Kidney epithelial cell (primary cell): ENCODE results near the gene BNC2. TPM values are rescaled to one million over a fixed set of nuclear protein-coding genes. Genes with fewer than 3 reads are reported as not detected.

ENCODE experiments used
- DNase-seq: peaks from one replicate; pipeline ENCODE4 v3.0.0-alpha.2; 2010; ENCODE audit warnings: low read depth
- H3K27me3 ChIP-seq: 2 replicates; pipeline ENCODE4 v1.6.0; 2011; ENCODE audit warnings: low read length; ENCODE audit not compliant: control insufficient read depth, insufficient read depth
- H3K36me3 ChIP-seq: 2 replicates; pipeline ENCODE4 v1.5.1; 2011; ENCODE audit warnings: low read length; ENCODE audit not compliant: control insufficient read depth, insufficient read depth
- H3K4me3 ChIP-seq: 2 replicates; pipeline ENCODE4 v1.5.1; 2011; ENCODE audit warnings: low read depth, mild to moderate bottlenecking, control low read depth, low read length
- CTCF ChIP-seq: IDR thresholded peaks from 2 replicates; pipeline ENCODE4 v1.5.1; 2011; ENCODE audit warnings: mild to moderate bottlenecking, moderate library complexity, low read length, control low read depth, inconsistent platforms; ENCODE audit not compliant: insufficient read depth, poor library complexity, severe bottlenecking
- total RNA-seq: library from RNA; depleted of rRNA; stranded (reverse); fragments of >200 nt; gene quantifications from 2 replicates; pipeline ENCODE4 v1.2.3, GENCODE V29; 2015

The BNC2 gene
- total RNA-seq, 1 donor from 2014 or later, result 1.5 TPM

GRCh38 chr9:16716601-16717000, 153.9 kb downstream of the BNC2 start:
- no peak for DNase-seq
- Histone ChIP-seq H3K36me3 (no peaks in the 10 kb centered on the region), H3K27me3 (no peaks in the 10 kb centered on the region), H3K4me3 (no peak overlapping the region)
- TF ChIP-seq CTCF, result no peak

GRCh38 chr9:16715404-16715803, 155.1 kb downstream of the BNC2 start:
- DNase-seq, result no peak
- TF ChIP-seq CTCF, result no peak
- no peak overlapping the region for H3K4me3 ChIP-seq
- H3K27me3 ChIP-seq, result no peaks in the 10 kb centered on the region
- no peaks in the 10 kb centered on the region for H3K36me3 ChIP-seq

GRCh38 chr9:16712787-16713186, 157.7 kb downstream of the BNC2 start:
- TF ChIP-seq CTCF, result no peak
- no peak for DNase-seq
- no peaks in the 10 kb centered on the region for H3K27me3 ChIP-seq
- H3K36me3 ChIP-seq, result no peaks in the 10 kb centered on the region
- no peak overlapping the region for H3K4me3 ChIP-seq

GRCh38 chr9:16710888-16711287, 159.6 kb downstream of the BNC2 start:
- Histone ChIP-seq H3K27me3 (no peaks in the 10 kb centered on the region), H3K36me3 (no peaks in the 10 kb centered on the region), H3K4me3 (no peak overlapping the region)
- TF ChIP-seq CTCF, result no peak
- DNase-seq, result no peak

GRCh38 chr9:16709924-16710323, 160.5 kb downstream of the BNC2 start:
- Histone ChIP-seq H3K27me3 (no peaks in the 10 kb centered on the region), H3K4me3 (no peak overlapping the region), H3K36me3 (no peaks in the 10 kb centered on the region)
- no peak for DNase-seq
- TF ChIP-seq CTCF, result no peak

- no peak for DNase-seq
- H3K4me3 ChIP-seq, result no peak overlapping the region
- TF ChIP-seq CTCF, result no peak
- no peaks in the 10 kb centered on the region for H3K27me3 ChIP-seq
- no peaks in the 10 kb centered on the region for H3K36me3 ChIP-seq
Observed at GRCh38 chr9:16708656-16709435, 161.6 kb downstream of the BNC2 start.
